HepG2 (cell line): ENCODE results near the gene RILP.

ENCODE experiments used
- EP300 ChIP-seq, 3 experiments: sonication (generic) in 1 of 3; formaldehyde crosslinking in 1 of 3; IDR thresholded peaks; 2 replicates each; pipeline versions ENCODE4 v1.5.1 to v1.6.1; 2011 to 2020; ENCODE audit warnings: low read depth in 2 of 3, low read length in 2 of 3, borderline replicate concordance in 1 of 3, improper control_type of control experiment in 1 of 3, mild to moderate bottlenecking in 1 of 3, missing genetic modification reagents in 1 of 3, moderate library complexity in 1 of 3
- PBX3 ChIP-seq: sonication (generic); formaldehyde crosslinking; IDR thresholded peaks from 2 replicates; pipeline ENCODE4 v1.8.1; 2023; ENCODE audit warnings: missing genetic modification reagents, inconsistent platforms, borderline replicate concordance
- ZBTB25 ChIP-seq: IDR thresholded peaks from 2 replicates; pipeline ENCODE4 v1.6.1; 2018; ENCODE audit warnings: missing genetic modification reagents
- ZFP1 ChIP-seq: IDR thresholded peaks from 2 replicates; pipeline ENCODE4 v1.6.1; 2016
- ZKSCAN1 ChIP-seq: fragments of 150-350 bp; IDR thresholded peaks from 2 replicates; pipeline ENCODE4 v1.6.1; 2014; ENCODE audit warnings: low read length

GRCh38 chr17:1648173-1648962 lies 1.3 kb downstream of the RILP start:
- no peak for TF ChIP-seq ZFP1 (CRISPR knock-in tag)
- no peak for TF ChIP-seq EP300 (IDR thresholded peaks at IDR 0.05; ENCODE audit: low read depth in 2 of 2, low read length in 2 of 2)
- TF ChIP-seq EP300 (CRISPR knock-in tag; IDR thresholded peaks at IDR 0.05; ENCODE audit: borderline replicate concordance) = no peak
- TF ChIP-seq ZBTB25 (CRISPR knock-in tag) = no peak
- TF ChIP-seq PBX3 (CRISPR knock-in tag) = no peak
- no peak for TF ChIP-seq ZKSCAN1
